HepG2 (cell line): Measurements from ENCODE around the gene CNR2. TPM values are rescaled to one million over a fixed set of nuclear protein-coding genes. Genes with fewer than 3 reads are reported as not detected.

ENCODE experiments used
- ARID2 ChIP-seq: sonication (generic); formaldehyde crosslinking; IDR thresholded peaks from 2 replicates; pipeline ENCODE4 v1.8.1; 2022; ENCODE audit warnings: mild to moderate bottlenecking, missing genetic modification reagents, borderline replicate concordance
- BHLHE40 ChIP-seq: IDR thresholded peaks from 2 replicates; pipeline ENCODE4 v1.6.1; 2011; ENCODE audit warnings: low read length, improper control_type of control experiment
- ETV5 ChIP-seq: IDR thresholded peaks from 2 replicates; pipeline ENCODE4 v1.6.1; 2018; ENCODE audit warnings: missing biosample characterization, missing genetic modification reagents, inconsistent platforms, borderline replicate concordance
- EZH2 ChIP-seq: conservative IDR thresholded peaks from 2 replicates; pipeline ENCODE4 v1.6.1; 2012; ENCODE audit warnings: mild to moderate bottlenecking, low read depth, low read length, moderate library complexity
- KDM1A ChIP-seq: IDR thresholded peaks from 2 replicates; pipeline ENCODE4 v1.6.1; 2016; ENCODE audit warnings: missing compliant biosample characterization
- MYPOP ChIP-seq: sonication (generic); formaldehyde crosslinking; IDR thresholded peaks from 2 replicates; pipeline ENCODE4 v1.8.1; 2023; ENCODE audit warnings: mild to moderate bottlenecking, moderate library complexity, missing genetic modification reagents
- PAF1 ChIP-seq: IDR thresholded peaks from 2 replicates; pipeline ENCODE4 v1.6.1; 2016; ENCODE audit warnings: missing genetic modification reagents, missing compliant biosample characterization
- PHF5A ChIP-seq: IDR thresholded peaks from one replicate; pipeline ENCODE4 v1.6.1; 2018; ENCODE audit warnings: low read depth, missing genetic modification reagents; ENCODE audit not compliant: unreplicated experiment
- POLR2G ChIP-seq: fragments of 200-400 bp; formaldehyde crosslinking; IDR thresholded peaks from 2 replicates; pipeline ENCODE4 v1.6.1; 2018; ENCODE audit warnings: mild to moderate bottlenecking, low read depth, low read length, moderate library complexity
- RAD51 ChIP-seq: fragments of 450-650 bp; IDR thresholded peaks from 2 replicates; pipeline ENCODE4 v1.6.1; 2016; ENCODE audit warnings: borderline replicate concordance
- SMAD9 ChIP-seq: sonication (generic); formaldehyde crosslinking; IDR thresholded peaks from 2 replicates; pipeline ENCODE4 v1.5.1; 2020; ENCODE audit warnings: mild to moderate bottlenecking, missing genetic modification reagents
- TP53 ChIP-seq: sonication (generic); formaldehyde crosslinking; conservative IDR thresholded peaks from 2 replicates; pipeline ENCODE4 v1.4.0; 2020; ENCODE audit warnings: missing genetic modification reagents
- YEATS2 ChIP-seq: sonication (generic); formaldehyde crosslinking; IDR thresholded peaks from 2 replicates; pipeline ENCODE4 v1.4.0; 2020; ENCODE audit warnings: missing genetic modification reagents, borderline replicate concordance
- ZFP90 ChIP-seq: sonication (generic); formaldehyde crosslinking; IDR thresholded peaks from 2 replicates; pipeline ENCODE4 v1.8.0; 2022; ENCODE audit warnings: missing genetic modification reagents, mild to moderate bottlenecking, inconsistent platforms, borderline replicate concordance
- ZHX1 ChIP-seq: sonication (generic); formaldehyde crosslinking; IDR thresholded peaks from 2 replicates; pipeline ENCODE4 v1.8.1; 2022; ENCODE audit warnings: low read depth, mild to moderate bottlenecking, missing genetic modification reagents
- ZHX2 ChIP-seq, 2 experiments: sonication (generic) in 1 of 2; formaldehyde crosslinking in 1 of 2; IDR thresholded peaks; 2 replicates each; pipeline versions ENCODE4 v1.6.1 to v1.9.0; 2014 to 2022; ENCODE audit warnings: antibody characterized with exemption in 1 of 2, borderline replicate concordance in 1 of 2, inconsistent platforms in 1 of 2, low read depth in 1 of 2, missing genetic modification reagents in 1 of 2
- ZNF552 ChIP-seq: sonication (generic); formaldehyde crosslinking; IDR thresholded peaks from 2 replicates; pipeline ENCODE4 v1.9.0; 2022; ENCODE audit warnings: missing genetic modification reagents, mild to moderate bottlenecking, borderline replicate concordance
- ZNF629 ChIP-seq: sonication (generic); formaldehyde crosslinking; conservative IDR thresholded peaks from 2 replicates; pipeline ENCODE4 v1.5.0; 2020; ENCODE audit warnings: missing genetic modification reagents
- ZNF709 ChIP-seq: sonication (generic); formaldehyde crosslinking; IDR thresholded peaks from 2 replicates; pipeline ENCODE4 v1.5.0; 2020; ENCODE audit warnings: mild to moderate bottlenecking, missing genetic modification reagents
- ZNF761 ChIP-seq: sonication (generic); formaldehyde crosslinking; conservative IDR thresholded peaks from 2 replicates; pipeline ENCODE4 v1.4.0; 2020; ENCODE audit warnings: mild to moderate bottlenecking, missing genetic modification reagents
- polyA plus RNA-seq, 8 experiments: library from polyadenylated mRNA; depleted of rRNA in 3 of 8; stranded (reverse) in 7 of 8; unstranded in 1 of 8; fragments of >200 nt; fragmentation: Illumina TruSeq in 4 of 8; extraction: Trizol in 4 of 8; gene quantifications; 2 replicates each; pipeline versions ENCODE4 v1.2.1 to v1.2.3, GENCODE V29; 2011 to 2016; ENCODE audit warnings: low read depth in 4 of 8, missing spikeins in 1 of 8, mixed read lengths in 1 of 8; ENCODE audit not compliant: insufficient read depth in 1 of 8
- total RNA-seq, 5 experiments: library from RNA; depleted of rRNA; stranded (reverse); fragments of >200 nt; fragmentation: Illumina TruSeq; extraction: Trizol; gene quantifications; 2 replicates each; pipeline ENCODE4 v1.2.3, GENCODE V29; 2016; ENCODE audit warnings: low read depth in 1 of 5

Gene CNR2
- total and polyA plus RNA-seq, 2 of the 13 experiments (the other 11 are each of a cell fraction or from before 2014, with no cell fraction given), result not detected

GRCh38 chr1:23958810-23959460 is 45.8 kb upstream of the CNR2 start (continued):
- 0 out of 2 replicates have a peak, but pooled peaks have one; percentile 7 for TF ChIP-seq YEATS2 (CRISPR knock-in tag)
- no peak for TF ChIP-seq TP53 (CRISPR knock-in tag)
- peak; percentile 22; the same call in 1 of the 2 replicates for TF ChIP-seq ZNF709 (CRISPR knock-in tag)
- peak; percentile 56; the same call in 1 of the 2 replicates for TF ChIP-seq POLR2G
- no peak for TF ChIP-seq KDM1A (CRISPR knock-in tag)
- peak; percentile 25; the same call in 1 of the 2 replicates for TF ChIP-seq ZNF761 (CRISPR knock-in tag)
- TF ChIP-seq ZNF552 (CRISPR knock-in tag), result 0 out of 2 replicates have a peak, but pooled peaks have one; percentile 27
- TF ChIP-seq BHLHE40, result no peak
- TF ChIP-seq ETV5 (CRISPR knock-in tag), result peak; percentile 67; the same call in 1 of the 2 replicates
- no peak for TF ChIP-seq MYPOP (CRISPR knock-in tag)
- no peak for TF ChIP-seq PAF1
- TF ChIP-seq RAD51, result no peak
- TF ChIP-seq ZNF629 (CRISPR knock-in tag), result peak; percentile 33; the same call in 1 of the 2 replicates
- TF ChIP-seq ZHX1 (CRISPR knock-in tag), result peak; percentile 6; the same call in 1 of the 2 replicates
- TF ChIP-seq EZH2, result no peak
- peak; percentile 14 for TF ChIP-seq ARID2 (CRISPR knock-in tag)
- TF ChIP-seq SMAD9 (CRISPR knock-in tag), result peak; percentile 33; the same call in 1 of the 2 replicates
- TF ChIP-seq PHF5A, result peak; percentile 20
- peak; percentile 57; the same call in 1 of the 2 replicates for TF ChIP-seq ZFP90 (CRISPR knock-in tag)
- TF ChIP-seq ZHX2 (IDR thresholded peaks at IDR 0.05; ENCODE audit: low read depth), result no peak
- TF ChIP-seq ZHX2 (CRISPR knock-in tag; IDR thresholded peaks at IDR 0.05; ENCODE audit: borderline replicate concordance), result no peak
